NT2/D1 (cell line): ENCODE data around the gene IPCEF1.

Experiments
- SUZ12 ChIP-seq: IDR thresholded peaks from 2 replicates; pipeline ENCODE4 v1.6.1; 2011; ENCODE audit not compliant: insufficient read length, insufficient read depth; ENCODE audit errors: extremely low read depth
- YY1 ChIP-seq: IDR thresholded peaks from 2 replicates; pipeline ENCODE4 v1.6.1; 2011; ENCODE audit not compliant: insufficient read length, insufficient read depth

DNA sequence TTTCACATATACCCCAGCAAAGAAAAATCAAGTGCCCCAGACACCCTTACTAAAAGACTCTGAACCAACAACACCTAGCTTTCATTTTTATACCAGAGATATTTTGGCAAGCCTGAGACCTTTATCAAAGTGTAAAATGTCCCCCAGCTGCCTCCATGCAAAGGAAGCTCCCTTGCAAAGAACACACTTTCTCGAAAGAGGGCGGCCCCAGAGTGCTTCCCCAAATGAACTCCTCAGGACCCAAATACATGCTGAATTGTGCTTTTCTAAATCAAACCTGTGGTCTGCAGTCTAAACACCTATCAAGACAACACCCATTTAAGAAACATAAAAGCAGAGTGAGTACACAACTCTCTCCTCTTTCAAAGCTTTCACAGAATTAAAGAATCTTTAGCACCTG lies 490 bp downstream of the IPCEF1 start:
- TF ChIP-seq YY1: no peak
- TF ChIP-seq SUZ12: no peak
